Subcutaneous abdominal adipose tissue (tissue), 5 donors: ENCODE measurements around the gene ZNRF1.

Experiments used
- H3K27ac ChIP-seq: one replicate; pipeline ENCODE4 v1.7.0; 2013; ENCODE audit warnings: low read depth, mild to moderate bottlenecking, inconsistent platforms, low read length, moderate library complexity
- H3K27me3 ChIP-seq, 5 donors: one replicate each; pipeline ENCODE4 v1.7.0; 2013; ENCODE audit warnings: low read length in 5 of 5, inconsistent platforms in 1 of 5; ENCODE audit not compliant: control insufficient read depth in 5 of 5, insufficient read depth in 4 of 5
- H3K36me3 ChIP-seq, 5 donors: one replicate each; pipeline ENCODE4 v1.7.0; 2013; ENCODE audit warnings: low read length in 5 of 5; ENCODE audit not compliant: control insufficient read depth in 5 of 5, insufficient read depth in 5 of 5
- H3K4me1 ChIP-seq, 5 donors: one replicate each; pipeline ENCODE4 v1.7.0; 2013; ENCODE audit warnings: low read length in 5 of 5, mild to moderate bottlenecking in 3 of 5, moderate library complexity in 1 of 5; ENCODE audit not compliant: control insufficient read depth in 5 of 5, insufficient read depth in 5 of 5
- H3K4me3 ChIP-seq, 5 donors: one replicate each; pipeline ENCODE4 v1.7.0; 2013; ENCODE audit warnings: low read length in 5 of 5, low read depth in 1 of 5
- H3K9ac ChIP-seq, 5 donors: one replicate each; pipeline ENCODE4 v1.7.0; 2013; ENCODE audit warnings: low read length in 5 of 5, mild to moderate bottlenecking in 4 of 5, moderate library complexity in 3 of 5
- H3K9me3 ChIP-seq, 5 donors: one replicate each; pipeline ENCODE4 v1.7.0; 2013; ENCODE audit warnings: low read length in 5 of 5; ENCODE audit not compliant: control insufficient read depth in 5 of 5
- donor health status: healthy.
- donor health status: healthy.
- donor health status: healthy.
- donor health status: healthy.
- donor health status: healthy.

ZNRF1 gene

DNA sequence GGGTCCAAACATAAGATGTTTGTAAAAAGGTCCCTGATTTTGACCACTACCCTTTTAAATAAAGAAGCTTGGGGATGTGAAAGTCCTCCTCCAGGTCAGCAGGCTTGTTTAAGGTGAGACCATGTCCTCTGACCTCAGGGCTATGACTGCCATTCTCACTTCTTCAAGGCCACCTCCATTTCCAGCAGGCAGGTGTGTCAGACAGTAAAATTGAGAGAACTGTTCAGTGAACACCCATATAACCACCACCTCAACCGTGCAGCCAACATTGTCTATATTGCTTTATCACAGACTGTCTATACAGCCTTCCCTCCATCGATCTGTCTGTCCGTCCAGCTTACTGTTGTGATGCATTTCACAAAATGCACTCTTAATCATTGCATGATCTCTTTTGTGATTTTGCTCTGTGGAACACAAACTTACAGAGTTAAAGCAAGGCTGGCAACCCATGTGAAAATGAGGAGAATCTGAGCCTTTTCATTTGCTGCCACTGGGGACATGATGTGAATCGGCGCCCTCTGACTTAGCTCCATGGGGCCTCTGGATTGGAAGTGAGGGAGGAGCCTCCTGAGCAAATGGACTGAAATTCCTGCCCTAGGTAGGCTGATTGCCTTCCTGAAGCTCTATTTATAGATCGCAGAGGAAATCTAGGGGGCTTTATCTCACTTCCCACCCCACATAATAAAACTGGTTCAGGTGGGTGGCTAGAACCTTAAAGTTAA is 53.8 kb downstream of the ZNRF1 start:
- Histone ChIP-seq H3K27me3 (no peaks in the 10 kb centered on the region), H3K27ac (no peak overlapping the region), H3K4me1 (peaks cover 2 to 30% (median 26%) of the 10 kb centered on the region in 5 donors), H3K36me3 (no peaks in the 10 kb centered on the region), H3K4me3 (no peak overlapping the region), H3K9ac (no peak overlapping the region), H3K9me3 (no peaks in the 10 kb centered on the region)

DNA sequence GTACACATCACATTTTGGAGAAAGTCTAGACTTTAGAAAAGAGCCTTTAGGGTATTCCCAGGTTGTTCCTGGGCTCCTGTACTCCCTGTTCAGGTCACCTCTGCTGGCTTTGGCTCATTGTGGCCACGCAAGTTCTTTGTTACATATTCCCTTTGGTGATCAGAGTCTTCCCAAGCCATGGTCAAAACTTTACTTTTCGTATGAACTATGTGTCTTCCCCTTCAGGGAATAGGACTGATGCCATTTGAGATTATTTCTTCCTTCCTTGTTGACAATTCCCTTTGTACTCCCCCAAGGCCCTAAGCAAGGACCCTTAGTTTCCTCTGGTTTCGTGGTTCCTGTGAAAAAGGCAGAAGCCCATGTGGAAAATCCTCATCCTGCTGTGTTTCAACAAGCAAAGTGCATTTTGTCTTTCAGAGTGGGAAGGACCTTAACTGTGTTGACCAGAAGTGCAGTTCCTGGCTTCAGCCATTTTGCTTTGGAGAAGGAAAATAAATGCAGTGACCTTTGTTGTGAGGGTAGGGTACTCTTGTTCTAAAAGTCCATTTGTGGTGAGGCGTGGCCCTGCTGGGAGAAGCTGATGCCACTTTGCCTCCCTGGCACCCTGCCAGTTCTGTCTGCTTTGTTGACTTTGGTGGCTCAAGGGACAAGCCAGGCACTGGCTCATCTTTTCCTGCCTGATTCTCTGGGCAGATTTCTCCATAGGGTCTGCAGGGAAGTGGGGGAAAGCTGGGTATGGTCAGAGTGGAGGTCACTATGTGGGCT is 55.1 kb downstream of the ZNRF1 start:
- Histone ChIP-seq H3K36me3 (no peaks in the 10 kb centered on the region), H3K27me3 (no peaks in the 10 kb centered on the region), H3K4me3 (peak overlapping the region in 1 of 5 donors; percentile 29), H3K27ac (peak overlapping the region; percentile 20), H3K4me1 (peaks cover 2 to 25% (median 20%) of the 10 kb centered on the region in 5 donors), H3K9ac (no peak overlapping the region), H3K9me3 (no peaks in the 10 kb centered on the region)

DNA sequence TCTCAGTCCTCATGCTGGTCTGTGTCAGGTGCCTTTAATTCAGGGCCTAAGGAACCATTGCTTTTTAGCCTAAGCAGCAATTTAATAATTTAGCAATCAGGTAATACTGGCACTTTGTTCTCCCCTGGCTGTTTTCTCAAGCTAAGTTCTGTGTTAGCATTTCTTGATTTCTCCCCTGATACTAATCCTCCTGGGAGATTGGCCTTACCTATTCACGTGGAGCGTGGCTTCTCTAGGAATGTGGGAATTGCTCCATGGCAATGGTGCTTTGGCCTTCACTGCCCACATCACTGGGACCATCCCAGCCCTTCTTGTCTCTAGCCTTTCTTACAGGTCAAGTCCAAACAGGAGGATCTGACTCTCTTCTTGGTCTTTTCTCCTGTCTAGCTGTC is 55.7 kb downstream of the ZNRF1 start:
- no peak overlapping the region for H3K4me3 ChIP-seq
- no peaks in the 10 kb centered on the region for H3K36me3 ChIP-seq
- H3K4me1 ChIP-seq, result peaks cover 2 to 25% (median 19%) of the 10 kb centered on the region in 5 donors
- H3K9ac ChIP-seq, result no peak overlapping the region
- no peaks in the 10 kb centered on the region for H3K9me3 ChIP-seq
- no peaks in the 10 kb centered on the region for H3K27me3 ChIP-seq
- H3K27ac ChIP-seq, result peak overlapping the region; percentile 20

DNA sequence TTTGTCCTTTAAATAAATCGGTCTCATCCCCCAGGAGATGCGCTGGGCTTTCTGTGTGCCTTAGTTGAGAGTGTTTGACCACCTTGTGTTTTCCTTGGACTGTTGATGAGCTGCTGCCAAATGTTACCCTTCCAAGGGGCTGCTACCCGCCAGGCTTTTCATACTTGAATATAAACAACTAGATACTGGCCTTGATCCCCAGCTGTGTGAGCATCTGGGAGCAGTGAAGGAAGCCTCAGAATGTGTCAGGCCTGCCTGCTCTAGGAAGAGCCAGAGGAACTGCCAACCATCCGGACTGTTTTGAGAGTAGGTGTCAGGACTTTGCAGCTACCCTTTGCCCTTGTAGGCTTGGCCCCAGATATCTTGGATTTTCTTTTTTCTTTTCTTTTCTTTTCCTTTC is 60.0 kb downstream of the ZNRF1 start:
- Histone ChIP-seq H3K4me1 (peaks cover 5 to 41% (median 31%) of the 10 kb centered on the region in 5 donors), H3K9me3 (no peaks in the 10 kb centered on the region), H3K9ac (no peak overlapping the region), H3K36me3 (no peaks in the 10 kb centered on the region), H3K27me3 (no peaks in the 10 kb centered on the region), H3K4me3 (no peak overlapping the region), H3K27ac (no peak overlapping the region)

DNA sequence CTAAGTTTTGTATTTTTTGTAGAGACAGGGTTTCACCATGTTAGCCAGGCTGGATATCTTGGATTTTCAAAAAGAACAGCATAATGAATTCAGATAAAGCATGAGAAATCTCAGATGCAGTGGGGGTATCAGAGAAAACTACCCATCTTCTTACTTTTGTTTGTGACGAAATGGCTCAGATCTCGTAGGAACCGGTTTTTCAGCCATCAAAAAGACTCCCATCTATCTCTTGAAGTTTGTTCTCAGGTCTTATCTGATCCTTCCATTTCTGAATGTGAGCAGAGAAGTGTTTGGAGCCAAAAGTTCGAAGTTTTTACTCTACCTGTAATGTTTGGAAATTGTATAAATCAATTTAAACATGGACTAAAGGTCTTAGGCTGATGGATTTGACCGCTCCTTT is 60.6 kb downstream of the ZNRF1 start:
- Histone ChIP-seq H3K9ac (no peak overlapping the region), H3K36me3 (no peaks in the 10 kb centered on the region), H3K27me3 (no peaks in the 10 kb centered on the region), H3K4me1 (peaks cover 5 to 35% (median 25%) of the 10 kb centered on the region in 5 donors), H3K9me3 (no peaks in the 10 kb centered on the region), H3K4me3 (no peak overlapping the region), H3K27ac (no peak overlapping the region)

DNA sequence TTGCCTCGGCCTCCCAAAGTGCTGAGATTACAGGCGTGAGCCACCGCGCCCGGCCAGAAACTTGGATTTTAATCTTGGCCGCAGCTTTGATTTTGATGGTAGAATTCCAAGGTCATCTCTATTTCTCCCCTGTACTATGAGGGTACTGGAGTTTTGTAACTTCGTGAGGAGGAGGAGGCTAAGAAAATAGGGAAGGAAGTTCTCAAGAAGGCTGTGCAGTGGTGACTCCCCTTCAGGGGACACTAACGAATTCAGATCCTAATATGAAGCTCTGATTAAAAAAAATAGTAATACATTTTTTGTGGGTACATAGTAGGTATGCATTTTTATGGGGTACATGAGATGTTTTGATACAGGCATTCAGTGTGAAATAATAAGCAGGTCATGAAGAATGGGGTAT is 61.9 kb downstream of the ZNRF1 start:
- H3K4me3 ChIP-seq, result no peak overlapping the region
- peaks cover 3 to 25% (median 20%) of the 10 kb centered on the region in 5 donors for H3K4me1 ChIP-seq
- no peaks in the 10 kb centered on the region for H3K27me3 ChIP-seq
- H3K27ac ChIP-seq, result no peak overlapping the region
- no peaks in the 10 kb centered on the region for H3K9me3 ChIP-seq
- no peaks in the 10 kb centered on the region for H3K36me3 ChIP-seq
- no peak overlapping the region for H3K9ac ChIP-seq

DNA sequence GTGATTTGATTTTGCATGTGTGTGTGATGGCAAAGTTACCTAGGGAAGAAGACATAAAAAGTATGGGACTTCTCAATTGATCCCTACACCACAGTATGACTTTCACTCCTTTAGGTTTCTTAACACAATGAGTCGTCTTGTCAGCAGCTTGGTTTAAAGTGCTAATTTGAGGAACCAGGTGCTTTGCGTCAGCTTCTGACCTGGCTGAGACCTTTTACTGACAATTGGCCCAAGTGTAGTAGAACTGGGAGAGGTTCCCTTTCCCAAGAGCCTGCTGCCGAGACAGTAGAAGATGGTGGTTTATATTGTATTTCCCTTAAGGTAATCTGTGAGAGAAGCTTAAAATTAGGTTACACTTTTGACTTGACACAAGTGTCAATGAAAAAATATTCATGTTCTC is 62.8 kb downstream of the ZNRF1 start:
- H3K4me3 ChIP-seq, result no peak overlapping the region
- H3K27ac ChIP-seq, result no peak overlapping the region
- H3K27me3 ChIP-seq, result no peaks in the 10 kb centered on the region
- H3K4me1 ChIP-seq, result peaks cover 3 to 25% (median 20%) of the 10 kb centered on the region in 5 donors
- no peaks in the 10 kb centered on the region for H3K36me3 ChIP-seq
- no peaks in the 10 kb centered on the region for H3K9me3 ChIP-seq
- H3K9ac ChIP-seq, result no peak overlapping the region

DNA sequence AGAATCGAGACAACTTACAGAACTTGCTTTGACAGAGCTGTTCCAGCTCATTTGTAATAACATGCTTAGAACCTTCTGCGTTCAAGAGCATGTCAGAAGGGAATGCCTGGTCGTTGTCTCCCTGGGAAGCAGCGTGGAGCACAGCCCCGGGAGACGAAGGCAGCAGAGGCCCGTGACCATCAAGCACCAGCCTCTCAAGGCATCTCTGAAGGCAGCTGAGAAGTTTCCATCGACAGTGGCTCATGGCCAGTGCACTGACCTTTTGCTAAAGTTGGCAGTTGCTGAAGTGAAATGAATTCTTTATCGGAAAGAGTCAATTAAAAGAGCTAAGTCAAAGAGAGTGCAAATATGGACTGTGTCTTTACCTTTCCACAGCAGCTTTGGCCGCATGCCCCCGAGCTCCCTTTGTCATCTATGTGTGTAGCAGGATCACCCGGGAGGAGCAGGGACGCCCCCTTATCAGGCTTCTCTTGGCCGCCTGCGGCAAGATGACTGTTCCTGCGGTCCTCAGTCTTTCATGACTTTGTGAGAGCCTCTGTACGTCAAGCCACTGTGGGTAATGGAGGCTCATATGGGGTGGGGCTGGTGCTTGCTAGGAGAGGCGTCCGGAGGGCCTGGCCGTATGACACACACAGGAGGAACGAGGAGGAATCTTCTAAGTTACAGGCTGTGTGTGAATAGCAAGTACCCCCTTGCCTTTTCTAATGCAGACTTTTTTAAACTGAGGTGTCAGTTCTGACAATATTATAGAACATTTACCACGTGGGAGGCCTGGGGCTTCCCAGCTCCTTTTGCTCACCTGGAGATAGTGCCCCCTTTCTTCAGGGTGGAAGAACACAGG is 63.5 kb downstream of the ZNRF1 start:
- no peaks in the 10 kb centered on the region for H3K27me3 ChIP-seq
- no peak overlapping the region for H3K9ac ChIP-seq
- peaks cover 3 to 25% (median 16%) of the 10 kb centered on the region in 5 donors for H3K4me1 ChIP-seq
- no peak overlapping the region for H3K27ac ChIP-seq
- no peaks in the 10 kb centered on the region for H3K36me3 ChIP-seq
- peak overlapping the region in 1 of 5 donors; percentile 33 for H3K4me3 ChIP-seq
- H3K9me3 ChIP-seq, result no peaks in the 10 kb centered on the region

DNA sequence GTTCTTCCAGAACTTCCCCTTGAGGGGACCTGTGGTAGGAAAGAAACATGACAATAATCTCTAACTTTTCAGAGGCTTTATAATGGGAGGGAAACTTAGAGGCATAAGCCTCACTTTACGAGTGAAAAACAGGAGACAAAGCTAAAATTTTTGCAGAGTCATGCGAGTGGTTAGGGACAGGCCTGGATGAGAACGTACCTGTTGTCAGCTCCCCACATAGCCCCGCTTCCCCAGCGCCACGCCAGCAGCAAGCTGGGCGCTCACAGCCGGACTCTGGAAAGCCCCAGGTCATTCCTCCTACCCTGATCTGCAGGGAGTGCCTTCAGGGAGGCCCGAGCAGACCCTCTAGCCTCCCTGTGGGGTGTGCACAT is 64.1 kb downstream of the ZNRF1 start:
- Histone ChIP-seq H3K27me3 (no peaks in the 10 kb centered on the region), H3K9me3 (no peaks in the 10 kb centered on the region), H3K4me1 (peaks cover 3 to 25% (median 16%) of the 10 kb centered on the region in 5 donors), H3K36me3 (no peaks in the 10 kb centered on the region), H3K4me3 (no peak overlapping the region), H3K9ac (no peak overlapping the region), H3K27ac (no peak overlapping the region)
